Right atrium auricular region (tissue), 2 donors: Measurements from ENCODE around the gene NPAS3. TPM values are rescaled to one million over a fixed set of nuclear protein-coding genes. Genes with fewer than 3 reads are reported as not detected.
A peak's percentile ranks its signal among the peaks of the same experiment; 100 is the strongest.

Experiments used
- DNase-seq: peaks from one replicate; pipeline ENCODE4 v3.0.0-alpha.2; 2019; ENCODE audit warnings: low spot score
- H3K27ac ChIP-seq, 2 donors: fragments of 200-600 bp; sonication (generic); 1 replicate in 1 of 2; 2 replicates in 1 of 2; pipeline ENCODE4 v1.5.1; 2016 to 2019
- H3K27me3 ChIP-seq, 2 donors: fragments of 200-600 bp; sonication (generic); one replicate each; pipeline versions ENCODE4 v1.5.1 to v1.6.0; 2017 to 2019
- H3K36me3 ChIP-seq: fragments of 200-600 bp; sonication (generic); one replicate; pipeline ENCODE4 v1.5.1; 2016
- H3K4me1 ChIP-seq, 2 donors: fragments of 200-600 bp; sonication (generic); one replicate each; pipeline versions ENCODE4 v1.5.1 to v1.6.0; 2017 to 2019
- H3K4me3 ChIP-seq, 2 donors: fragments of 200-600 bp; sonication (generic); 1 replicate in 1 of 2; 2 replicates in 1 of 2; pipeline ENCODE4 v1.5.1; 2017 to 2019; ENCODE audit warnings: mild to moderate bottlenecking in 1 of 2, moderate library complexity in 1 of 2
- H3K9me3 ChIP-seq, 2 donors: fragments of 200-600 bp; sonication (generic); one replicate each; pipeline ENCODE4 v1.5.1; 2019
- CTCF ChIP-seq, 2 donors: fragments of 200-600 bp; sonication (generic); IDR thresholded peaks; one replicate each; pipeline ENCODE4 v1.5.1; 2019; ENCODE audit warnings: antibody characterized with exemption in 2 of 2
- total RNA-seq, 2 donors: library from RNA; depleted of rRNA; stranded (reverse); fragments of >200 nt; gene quantifications; one replicate each; pipeline ENCODE4 v1.1.0, GENCODE V29; 2016

The NPAS3 gene
- total RNA-seq, 2 donors from 2014 or later, result 0.67 to 1.3 TPM

- Histone ChIP-seq H3K4me3 (no peak overlapping the region), H3K36me3 (no peaks in the 10 kb centered on the region), H3K9me3 (peaks cover 0 to 7% of the 10 kb centered on the region in 2 donors), H3K4me1 (no peaks in the 10 kb centered on the region), H3K27me3 (no peaks in the 10 kb centered on the region), H3K27ac (no peak overlapping the region)
- DNase-seq, result no peak
- no peak for TF ChIP-seq CTCF (IDR thresholded peaks at IDR 0.05)
Measured at GRCh38 chr14:33493266-33493665, 554.6 kb downstream of the NPAS3 start.

- Histone ChIP-seq H3K4me3 (no peak overlapping the region), H3K36me3 (no peaks in the 10 kb centered on the region), H3K27me3 (no peaks in the 10 kb centered on the region), H3K27ac (no peak overlapping the region), H3K9me3 (peaks cover 0 to 7% of the 10 kb centered on the region in 2 donors), H3K4me1 (no peaks in the 10 kb centered on the region)
- no peak for DNase-seq
- no peak for TF ChIP-seq CTCF (IDR thresholded peaks at IDR 0.05)
Measured at GRCh38 chr14:33493990-33494389, 555.3 kb downstream of the NPAS3 start.

GRCh38 chr14:33499687-33500086, 561.0 kb downstream of the NPAS3 start:
- no peak overlapping the region for H3K27ac ChIP-seq
- peaks cover 0 to 4% of the 10 kb centered on the region in 2 donors for H3K9me3 ChIP-seq
- no peak for DNase-seq
- no peaks in the 10 kb centered on the region for H3K36me3 ChIP-seq
- H3K4me3 ChIP-seq, result peak overlapping the region; percentile 7 to 35
- no peaks in the 10 kb centered on the region for H3K27me3 ChIP-seq
- H3K4me1 ChIP-seq, result no peaks in the 10 kb centered on the region
- TF ChIP-seq CTCF (IDR thresholded peaks at IDR 0.05), result no peak

GRCh38 chr14:33504246-33505099, 565.8 kb downstream of the NPAS3 start:
- DNase-seq, result no peak
- no peaks in the 10 kb centered on the region for H3K4me1 ChIP-seq
- H3K36me3 ChIP-seq, result no peaks in the 10 kb centered on the region
- no peak overlapping the region for H3K27ac ChIP-seq
- no peaks in the 10 kb centered on the region for H3K27me3 ChIP-seq
- H3K9me3 ChIP-seq, result no peaks in the 10 kb centered on the region
- H3K4me3 ChIP-seq, result no peak overlapping the region
- TF ChIP-seq CTCF (IDR thresholded peaks at IDR 0.05), result no peak

- no peaks in the 10 kb centered on the region for H3K4me1 ChIP-seq
- TF ChIP-seq CTCF (IDR thresholded peaks at IDR 0.05), result no peak
- no peak overlapping the region for H3K27ac ChIP-seq
- no peaks in the 10 kb centered on the region for H3K27me3 ChIP-seq
- H3K4me3 ChIP-seq, result no peak overlapping the region
- H3K36me3 ChIP-seq, result no peaks in the 10 kb centered on the region
- H3K9me3 ChIP-seq, result no peaks in the 10 kb centered on the region
- DNase-seq, result no peak
Measured at GRCh38 chr14:33505266-33505962, 566.7 kb downstream of the NPAS3 start.
